Skeletal muscle tissue (tissue), 4 donors: ENCODE results near the gene TNFRSF12A. TPM values are rescaled to one million over a fixed set of nuclear protein-coding genes. Genes with fewer than 3 reads are reported as not detected.
A peak's percentile ranks its signal among the peaks of the same experiment; 100 is the strongest.

ENCODE experiments used
- H3K27ac ChIP-seq: one replicate; pipeline ENCODE4 v1.7.0; 2013; ENCODE audit warnings: mild to moderate bottlenecking, low read depth, low read length, inconsistent platforms
- H3K27me3 ChIP-seq, 3 donors: one replicate each; pipeline ENCODE4 v1.7.0; 2013; ENCODE audit warnings: low read length in 3 of 3; ENCODE audit not compliant: control insufficient read depth in 3 of 3, insufficient read depth in 3 of 3
- H3K36me3 ChIP-seq, 3 donors: one replicate each; pipeline ENCODE4 v1.7.0; 2013; ENCODE audit warnings: low read length in 3 of 3; ENCODE audit not compliant: control insufficient read depth in 3 of 3, insufficient read depth in 3 of 3
- H3K4me1 ChIP-seq, 3 donors: one replicate each; pipeline ENCODE4 v1.7.0; 2013; ENCODE audit warnings: low read length in 3 of 3, mild to moderate bottlenecking in 3 of 3; ENCODE audit not compliant: control insufficient read depth in 3 of 3, insufficient read depth in 3 of 3
- H3K4me3 ChIP-seq, 3 donors: one replicate each; pipeline ENCODE4 v1.7.0; 2013; ENCODE audit warnings: low read length in 3 of 3
- H3K9ac ChIP-seq, 3 donors: one replicate each; pipeline ENCODE4 v1.7.0; 2013; ENCODE audit warnings: low read length in 3 of 3, mild to moderate bottlenecking in 3 of 3, moderate library complexity in 2 of 3, low read depth in 1 of 3
- H3K9me3 ChIP-seq, 3 donors: one replicate each; pipeline ENCODE4 v1.7.0; 2013; ENCODE audit warnings: low read length in 3 of 3; ENCODE audit not compliant: control insufficient read depth in 3 of 3
- total RNA-seq: library from RNA; depleted of rRNA; stranded (reverse); fragments of >200 nt; gene quantifications from one replicate; pipeline ENCODE4 v1.2.3, GENCODE V29; 2014
- donor health status: Osteomylitis.

Gene TNFRSF12A
- total RNA-seq, 1 donor from 2014 or later: 28.7 TPM

DNA sequence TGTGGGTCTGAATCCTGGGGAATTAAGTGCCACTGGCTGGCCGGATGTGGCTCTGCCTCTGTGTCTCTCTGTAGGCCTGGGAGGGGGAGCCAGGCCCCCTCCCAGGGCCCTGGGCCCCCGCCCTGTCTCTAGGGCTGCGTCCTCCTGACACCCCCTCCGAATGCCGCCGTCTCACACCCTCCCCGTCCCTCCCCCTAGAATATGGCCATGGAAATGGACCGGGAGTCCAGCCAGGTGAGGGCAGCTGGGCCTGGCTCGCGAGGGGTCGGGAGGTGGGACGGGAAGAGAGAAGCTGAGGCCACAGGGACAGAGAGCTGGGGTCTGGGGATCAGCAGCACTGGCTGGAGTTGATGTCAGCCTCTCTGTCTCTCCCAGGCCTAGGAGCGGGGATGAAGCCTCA is 23.9 kb upstream of the TNFRSF12A start:
- Histone ChIP-seq H3K36me3 (no peaks in the 10 kb centered on the region), H3K27ac (no peak overlapping the region), H3K4me3 (no peak overlapping the region), H3K9ac (no peak overlapping the region), H3K4me1 (no peaks in the 10 kb centered on the region), H3K9me3 (no peaks in the 10 kb centered on the region), H3K27me3 (peaks cover 0 to 5% (median 0%) of the 10 kb centered on the region in 3 donors)

DNA sequence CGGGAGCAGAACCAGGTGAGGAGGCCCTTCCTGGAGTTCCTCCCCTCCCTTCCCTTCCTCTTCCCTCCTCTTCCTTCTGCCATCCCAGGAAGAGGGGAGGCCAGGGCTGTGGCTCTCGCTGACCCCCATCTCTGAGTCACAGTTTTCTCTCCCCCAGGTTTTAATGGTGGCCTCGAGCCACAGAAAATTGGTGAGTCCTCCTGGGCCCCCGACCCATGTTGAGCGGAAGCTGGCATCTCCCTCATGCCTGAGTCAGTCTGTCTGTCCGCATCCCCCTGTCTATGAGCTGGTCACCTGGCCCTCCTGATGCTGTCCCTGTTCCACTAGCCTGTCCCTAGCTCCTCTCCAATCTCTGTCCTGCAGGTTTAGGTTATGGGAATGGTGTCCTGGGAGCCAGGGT is 20.2 kb upstream of the TNFRSF12A start:
- H3K27ac ChIP-seq: no peak overlapping the region
- H3K9me3 ChIP-seq: no peaks in the 10 kb centered on the region
- peaks cover 0 to 6% (median 0%) of the 10 kb centered on the region in 3 donors for H3K27me3 ChIP-seq
- no peak overlapping the region for H3K9ac ChIP-seq
- H3K4me3 ChIP-seq: no peak overlapping the region
- no peaks in the 10 kb centered on the region for H3K36me3 ChIP-seq
- H3K4me1 ChIP-seq: peaks cover 0 to 3% (median 2%) of the 10 kb centered on the region in 3 donors

DNA sequence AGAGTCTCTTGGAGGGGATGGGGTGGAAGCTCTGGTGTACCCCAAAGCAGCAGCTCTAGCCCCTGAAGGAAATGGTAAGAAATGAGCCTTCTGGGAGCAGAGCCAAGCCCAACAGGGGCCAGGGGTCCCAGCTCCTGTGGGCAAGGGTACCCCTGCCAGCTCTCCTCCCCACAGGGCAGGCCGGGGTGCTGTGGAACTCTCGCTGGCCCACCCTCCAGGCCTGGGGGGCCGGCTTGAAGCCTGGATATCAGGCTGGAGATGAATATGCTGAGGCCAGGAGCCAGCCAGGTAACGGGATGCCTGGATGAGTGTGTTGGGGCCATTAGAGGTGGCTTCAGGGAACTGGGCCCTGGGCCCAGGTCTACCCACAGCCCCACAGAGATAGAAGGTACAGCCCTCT is 19.6 kb upstream of the TNFRSF12A start:
- Histone ChIP-seq H3K9ac (no peak overlapping the region), H3K27me3 (peaks cover 0 to 6% (median 0%) of the 10 kb centered on the region in 3 donors), H3K36me3 (no peaks in the 10 kb centered on the region), H3K9me3 (no peaks in the 10 kb centered on the region), H3K4me1 (peaks cover 0 to 4% (median 3%) of the 10 kb centered on the region in 3 donors), H3K27ac (no peak overlapping the region), H3K4me3 (no peak overlapping the region)

DNA sequence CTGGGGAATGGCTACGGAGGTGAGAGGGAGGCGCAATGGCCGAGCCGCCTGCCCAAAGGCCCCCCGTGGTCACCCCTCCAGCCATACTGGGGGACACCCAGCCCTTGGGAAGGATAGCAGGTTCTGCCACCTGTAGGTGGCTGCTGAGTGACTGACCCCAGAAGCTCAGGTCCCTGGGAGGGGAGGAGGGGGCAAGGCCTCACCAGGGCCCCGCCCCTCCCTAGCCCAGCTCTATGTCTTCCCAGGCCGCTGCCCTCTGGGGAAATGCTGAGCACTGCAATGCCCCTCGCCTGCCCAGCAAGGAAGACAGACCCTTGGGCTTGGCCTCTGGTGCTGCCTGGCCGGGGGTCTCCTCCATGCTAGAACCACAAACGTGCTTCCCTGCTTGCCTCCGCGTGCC is 18.9 kb upstream of the TNFRSF12A start:
- Histone ChIP-seq H3K4me3 (no peak overlapping the region), H3K4me1 (peaks cover 0 to 4% (median 3%) of the 10 kb centered on the region in 3 donors), H3K9me3 (no peaks in the 10 kb centered on the region), H3K27ac (no peak overlapping the region), H3K9ac (no peak overlapping the region), H3K27me3 (peaks cover 0 to 10% (median 0%) of the 10 kb centered on the region in 3 donors), H3K36me3 (no peaks in the 10 kb centered on the region)

DNA sequence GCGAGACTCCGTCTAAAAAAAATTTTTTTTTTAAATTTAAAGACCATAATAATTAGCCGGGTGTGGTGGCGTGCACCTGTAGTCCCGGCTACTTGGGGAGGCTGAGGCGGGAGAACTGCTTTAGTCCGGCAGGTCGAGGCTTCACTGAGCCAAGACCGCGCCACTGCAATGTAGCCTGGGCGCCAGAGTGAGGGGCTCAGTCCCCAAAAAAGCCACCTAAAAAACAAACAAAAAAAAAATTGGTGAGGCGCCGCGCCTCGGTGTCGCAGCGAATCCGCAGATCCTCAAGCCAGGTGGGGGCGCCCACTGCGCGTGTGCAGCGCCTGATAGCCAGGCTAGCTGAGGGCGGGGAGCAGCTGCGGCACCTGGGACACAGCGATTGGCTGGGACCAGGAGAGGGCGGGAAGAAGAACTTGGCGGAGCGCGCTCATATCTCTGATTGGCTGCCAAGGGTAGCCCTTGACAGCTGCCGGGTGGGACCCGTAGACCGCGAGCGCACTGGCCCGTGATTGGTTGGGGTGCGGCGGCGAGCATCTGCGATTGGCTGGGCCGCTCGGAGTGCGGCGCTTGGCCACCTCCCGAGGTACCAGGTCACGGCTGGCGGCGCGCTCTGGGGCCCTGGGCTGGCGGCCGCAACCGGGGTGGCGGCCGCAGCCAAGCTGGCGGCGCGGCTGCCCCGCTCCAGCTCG is 16.4 kb upstream of the TNFRSF12A start:
- H3K27me3 ChIP-seq: peaks cover 10 to 30% (median 13%) of the 10 kb centered on the region in 3 donors
- H3K4me3 ChIP-seq: peak overlapping the region in 2 of 3 donors; percentile 17 to 49

DNA sequence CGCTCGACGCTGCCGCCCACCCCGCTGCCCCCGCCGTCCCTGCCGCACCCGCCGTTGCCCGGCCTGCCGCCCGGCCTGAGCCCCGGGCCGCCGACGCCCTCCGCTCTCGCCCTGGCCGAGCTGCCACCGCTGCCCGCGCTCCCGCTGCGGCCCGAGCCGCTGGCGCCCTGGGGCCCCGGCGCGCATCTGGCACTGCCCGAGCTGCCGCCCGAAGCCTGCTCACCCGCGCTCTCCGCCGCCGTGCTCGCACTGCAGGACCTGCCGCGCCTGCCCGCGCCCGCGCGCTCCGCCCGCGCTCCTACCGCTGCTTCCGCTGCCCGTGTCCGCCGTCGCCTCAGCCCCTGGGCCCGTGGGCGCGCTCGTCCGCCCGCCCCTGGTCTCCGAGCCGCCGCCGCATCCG is 15.8 kb upstream of the TNFRSF12A start:
- peak overlapping the region in 1 of 3 donors; percentile 27 for H3K4me3 ChIP-seq
- H3K9me3 ChIP-seq: no peaks in the 10 kb centered on the region
- peaks cover 3 to 5% (median 4%) of the 10 kb centered on the region in 3 donors for H3K36me3 ChIP-seq
- H3K27me3 ChIP-seq: peaks cover 11 to 32% (median 14%) of the 10 kb centered on the region in 3 donors
- peaks cover 0 to 6% (median 4%) of the 10 kb centered on the region in 3 donors for H3K4me1 ChIP-seq
- H3K9ac ChIP-seq: no peak overlapping the region
- no peak overlapping the region for H3K27ac ChIP-seq

More for the DNA sequence above, 16.4 kb upstream of the TNFRSF12A start:
- Histone ChIP-seq H3K9me3 (no peaks in the 10 kb centered on the region), H3K36me3 (peaks cover 3 to 5% (median 4%) of the 10 kb centered on the region in 3 donors), H3K4me1 (peaks cover 0 to 6% (median 4%) of the 10 kb centered on the region in 3 donors), H3K9ac (peak overlapping the region in 1 of 3 donors; percentile 40), H3K27ac (no peak overlapping the region)

DNA sequence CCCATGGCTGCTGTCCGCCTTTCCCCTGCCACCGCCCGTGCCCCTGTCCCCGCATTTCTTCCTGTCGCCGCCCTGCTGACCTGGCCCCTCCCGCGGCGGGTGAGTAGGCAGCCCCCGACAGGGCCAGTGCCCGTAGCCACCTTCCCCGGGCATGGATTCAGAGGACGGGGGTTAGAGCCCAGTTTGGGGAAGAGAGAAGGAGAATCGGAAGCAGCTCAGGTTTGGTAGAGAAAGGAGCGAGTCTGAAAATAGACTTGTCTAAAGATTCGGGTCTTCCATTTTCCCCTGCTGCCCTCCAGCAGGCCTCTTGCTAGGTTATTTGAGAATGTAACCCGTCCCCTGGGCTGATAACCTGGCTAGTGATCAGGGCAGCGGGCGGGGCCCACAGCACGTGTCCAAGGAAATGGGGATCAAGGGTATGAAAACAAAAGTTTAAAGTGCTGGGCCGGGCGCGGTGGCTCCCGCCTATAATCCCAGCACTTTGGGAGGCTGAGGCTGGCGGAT is 15.3 kb upstream of the TNFRSF12A start:
- peak overlapping the region; percentile 60 to 61 (median 61) for H3K4me3 ChIP-seq
- H3K9me3 ChIP-seq: no peaks in the 10 kb centered on the region
- peaks cover 11 to 35% (median 14%) of the 10 kb centered on the region in 3 donors for H3K27me3 ChIP-seq
- peaks cover 0 to 6% (median 4%) of the 10 kb centered on the region in 3 donors for H3K4me1 ChIP-seq
- peak overlapping the region; percentile 54 to 74 (median 67) for H3K9ac ChIP-seq
- no peak overlapping the region for H3K27ac ChIP-seq
- peaks cover 3 to 5% (median 4%) of the 10 kb centered on the region in 3 donors for H3K36me3 ChIP-seq

DNA sequence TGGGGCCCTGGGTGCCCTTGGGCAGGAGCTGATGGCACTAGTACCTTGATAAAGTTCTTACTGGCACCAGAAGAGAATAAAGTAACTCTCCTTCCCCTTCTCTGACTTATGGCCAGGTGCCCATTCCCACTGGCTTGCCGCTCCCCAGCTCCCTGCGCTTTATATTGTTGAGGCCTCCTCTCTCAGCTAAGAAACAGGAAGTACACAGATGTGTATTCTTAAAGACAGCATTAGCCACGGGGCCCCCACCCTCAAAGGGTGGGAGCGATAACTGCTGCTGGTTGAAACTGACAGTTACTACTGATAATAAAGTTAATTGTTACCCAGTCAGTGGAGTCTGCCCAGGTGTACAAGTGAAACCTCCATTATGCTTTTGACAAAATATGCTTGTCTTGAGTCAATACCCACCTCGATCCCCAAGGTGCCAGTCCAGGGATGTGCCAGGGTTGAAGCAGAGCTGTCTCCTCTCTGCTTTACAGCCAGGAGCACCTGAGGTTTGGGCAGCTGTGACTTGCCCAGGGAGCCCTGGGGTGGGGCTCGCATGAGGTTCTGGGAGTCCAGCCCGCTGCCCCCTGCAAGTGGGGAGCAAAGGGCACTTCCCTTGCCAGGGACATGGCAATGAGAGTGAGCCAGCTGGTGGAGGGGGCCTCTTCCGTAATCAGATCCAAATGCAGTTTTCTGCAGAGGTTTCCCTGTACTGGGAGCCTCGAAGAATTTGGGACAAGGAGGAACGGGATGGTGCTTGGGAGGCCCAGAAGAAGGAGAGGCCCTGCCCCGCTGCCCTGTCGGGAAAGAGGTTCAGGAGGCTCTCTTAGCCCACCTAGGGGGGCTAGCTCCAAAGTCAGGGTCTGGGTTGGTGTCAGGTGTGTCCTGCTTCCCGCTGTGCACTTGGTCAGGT is 12.9 kb upstream of the TNFRSF12A start:
- peaks cover 1 to 12% (median 7%) of the 10 kb centered on the region in 3 donors for H3K4me1 ChIP-seq
- peaks cover 3 to 5% (median 4%) of the 10 kb centered on the region in 3 donors for H3K36me3 ChIP-seq
- H3K27me3 ChIP-seq: peaks cover 19 to 42% (median 27%) of the 10 kb centered on the region in 3 donors
- no peak overlapping the region for H3K4me3 ChIP-seq
- H3K27ac ChIP-seq: no peak overlapping the region
- H3K9ac ChIP-seq: peak overlapping the region in 1 of 3 donors; percentile 8
- H3K9me3 ChIP-seq: no peaks in the 10 kb centered on the region

DNA sequence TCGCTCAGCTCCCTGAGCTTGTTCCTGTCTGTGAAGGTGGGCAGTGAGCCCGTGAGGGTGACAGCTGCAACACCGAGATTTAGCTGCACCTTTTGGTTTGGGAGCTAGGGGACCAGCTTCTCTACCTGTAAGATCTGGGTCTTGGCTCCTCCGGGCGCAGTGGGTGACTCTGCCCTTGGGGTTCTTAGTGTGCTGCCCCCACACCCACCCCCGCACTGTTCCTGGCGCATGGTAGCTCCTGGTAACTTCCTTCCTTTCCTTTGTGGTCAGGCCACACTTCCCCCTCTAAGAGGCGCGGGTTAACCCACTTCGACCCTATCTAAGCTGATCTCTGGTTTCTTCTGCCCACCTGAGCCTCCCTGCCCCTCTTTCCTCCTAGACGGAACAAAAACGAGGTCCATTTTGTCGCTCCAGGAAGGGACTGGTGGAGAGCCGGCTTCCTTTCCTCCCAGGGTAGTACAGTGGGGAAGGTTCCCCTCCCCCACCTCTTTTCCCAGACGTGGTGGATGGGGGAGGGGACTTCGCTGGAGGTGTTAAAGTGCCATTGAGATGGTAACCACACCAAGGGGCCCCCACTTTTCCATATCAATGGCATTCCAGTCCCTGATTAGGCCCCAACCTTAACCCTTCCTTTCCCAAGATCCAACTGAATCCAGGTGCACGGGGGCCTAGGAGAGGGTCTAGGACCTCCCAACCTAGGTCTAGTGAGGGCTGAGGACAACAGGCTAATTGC is 12.0 kb upstream of the TNFRSF12A start:
- no peak overlapping the region for H3K4me3 ChIP-seq
- H3K9me3 ChIP-seq: no peaks in the 10 kb centered on the region
- H3K36me3 ChIP-seq: peaks cover 3 to 5% (median 4%) of the 10 kb centered on the region in 3 donors
- H3K4me1 ChIP-seq: peaks cover 3 to 16% (median 11%) of the 10 kb centered on the region in 3 donors
- no peak overlapping the region for H3K27ac ChIP-seq
- no peak overlapping the region for H3K9ac ChIP-seq
- H3K27me3 ChIP-seq: peaks cover 26 to 49% (median 34%) of the 10 kb centered on the region in 3 donors
